ENCODE data around the gene PCSK5. TPM values are rescaled to one million over a fixed set of nuclear protein-coding genes. Genes with fewer than 3 reads are reported as not detected.
"Not testable (repeated sequence)": the region's sequence is repeated elsewhere in the genome, so short reads cannot be mapped to it uniquely, and the experiment has no call there.

Gene PCSK5
- total RNA-seq, 4 donors from 2014 or later, result 6.5 to 24.3 (median 12.4) TPM

DNA sequence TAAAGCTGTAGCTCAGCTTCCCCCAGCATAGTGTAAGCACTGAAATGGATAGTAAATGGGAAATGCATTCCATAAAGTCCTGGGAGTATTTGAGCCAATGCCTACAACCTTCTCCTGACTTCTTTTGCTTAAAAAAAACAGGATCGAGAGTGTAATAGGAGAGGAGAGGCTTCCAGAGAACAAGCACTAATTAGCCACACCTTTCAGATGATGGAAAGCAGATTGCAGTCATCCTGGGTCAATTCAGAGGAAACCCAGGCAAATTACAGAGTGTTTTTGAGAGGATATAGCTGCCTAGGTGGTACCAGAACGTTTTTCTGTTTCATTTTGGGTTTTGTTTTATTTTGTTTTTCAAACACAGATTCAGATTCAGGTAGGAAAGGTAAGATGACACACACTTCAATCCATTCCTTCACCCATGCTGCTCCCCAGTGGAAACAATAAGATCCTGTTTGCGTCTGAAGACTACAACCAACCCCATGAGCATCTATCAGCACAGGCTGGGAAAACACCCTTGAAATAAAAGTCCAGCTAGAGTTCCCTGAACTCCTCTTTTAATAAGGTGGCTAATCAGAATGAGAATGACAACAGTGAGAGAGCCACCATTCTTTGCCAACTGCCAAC lies 408.2 kb downstream of the PCSK5 start:
- H3K27me3 ChIP-seq, result no peaks in the 10 kb centered on the region
- no peaks in the 10 kb centered on the region for H3K9me3 ChIP-seq
- TF ChIP-seq POLR2A (IDR thresholded peaks at IDR 0.05) (no peak), CTCF (IDR thresholded peaks at IDR 0.05) (no peak)
- H3K36me3 ChIP-seq, result no peaks in the 10 kb centered on the region
- H3K4me3 ChIP-seq, result no peak overlapping the region
- peaks cover 0 to 5% of the 10 kb centered on the region in 2 donors for H3K4me1 ChIP-seq
- no peak for DNase-seq
- H3K27ac ChIP-seq, result peak overlapping the region in 1 of 2 donors; percentile 58
- intact Hi-C loops (cut with DNase I; ENCODE audit: low total_unique reads), result no loop called here

GRCh38 chr9:76302543-76302942 lies 412.1 kb downstream of the PCSK5 start:
- H3K27me3 ChIP-seq, result no peaks in the 10 kb centered on the region
- no peak overlapping the region for H3K27ac ChIP-seq
- DNase-seq, result no peak
- no peaks in the 10 kb centered on the region for H3K36me3 ChIP-seq
- intact Hi-C loops (cut with DNase I; ENCODE audit: low total_unique reads), result no loop called here
- TF ChIP-seq POLR2A (IDR thresholded peaks at IDR 0.05) (no peak), CTCF (IDR thresholded peaks at IDR 0.05) (no peak)
- H3K4me1 ChIP-seq, result no peaks in the 10 kb centered on the region
- H3K9me3 ChIP-seq, result no peaks in the 10 kb centered on the region
- H3K4me3 ChIP-seq, result no peak overlapping the region

- H3K27ac ChIP-seq, result no peak overlapping the region
These were observed 412.6 kb downstream of the PCSK5 start for GRCh38 chr9:76302947-76303550.

GRCh38 chr9:76307047-76307446 lies 416.6 kb downstream of the PCSK5 start:
- DNase-seq; intact Hi-C loops (cut with DNase I; ENCODE audit: low total_unique reads); H3K36me3 ChIP-seq; H3K4me3 ChIP-seq; H3K4me1 ChIP-seq; H3K9me3 ChIP-seq; H3K27me3 ChIP-seq; H3K27ac ChIP-seq: not testable (repeated sequence)

More at GRCh38 chr9:76302947-76303550, 412.6 kb downstream of the PCSK5 start:
- no peaks in the 10 kb centered on the region for H3K36me3 ChIP-seq
- intact Hi-C loops (cut with DNase I; ENCODE audit: low total_unique reads), result no loop called here
- peak in 1 of 2 donors; percentile 30 for DNase-seq
- H3K9me3 ChIP-seq, result no peaks in the 10 kb centered on the region
- no peak overlapping the region for H3K4me3 ChIP-seq
- no peaks in the 10 kb centered on the region for H3K4me1 ChIP-seq
- TF ChIP-seq CTCF (IDR thresholded peaks at IDR 0.05) (peak; percentile 61 to 77 (median 74)), POLR2A (IDR thresholded peaks at IDR 0.05) (no peak)
- H3K27me3 ChIP-seq, result no peaks in the 10 kb centered on the region

GRCh38 chr9:76310577-76310976 lies 420.1 kb downstream of the PCSK5 start:
- TF ChIP-seq POLR2A (IDR thresholded peaks at IDR 0.05) (no peak), CTCF (IDR thresholded peaks at IDR 0.05) (no peak)
- no peaks in the 10 kb centered on the region for H3K4me1 ChIP-seq
- H3K27ac ChIP-seq, result no peak overlapping the region
- no peak overlapping the region for H3K4me3 ChIP-seq
- no peaks in the 10 kb centered on the region for H3K36me3 ChIP-seq
- no peaks in the 10 kb centered on the region for H3K9me3 ChIP-seq
- H3K27me3 ChIP-seq, result no peaks in the 10 kb centered on the region
- DNase-seq, result no peak
- intact Hi-C loops (cut with DNase I; ENCODE audit: low total_unique reads), result no loop called here
